Heart left ventricle (tissue), 13 donors: ENCODE results near the gene TDRD5.
A peak's percentile ranks its signal among the peaks of the same experiment; 100 is the strongest.

Experiments
- CTCF ChIP-seq, 12 donors: fragments of 200-600 bp; sonication (generic) in 4 of 12; IDR thresholded peaks; one replicate each; pipeline versions ENCODE4 v1.5.0 to v1.8.0; 2018 to 2022; ENCODE audit warnings: antibody characterized with exemption in 12 of 12, mild to moderate bottlenecking in 5 of 12
- POLR2A ChIP-seq, 2 donors: fragments of 450-650 bp; IDR thresholded peaks; one replicate each; pipeline ENCODE4 v1.6.1; 2017; ENCODE audit warnings: antibody characterized with exemption in 2 of 2, mild to moderate bottlenecking in 2 of 2, moderate library complexity in 2 of 2
- donor health status: ischemic (EF 13 %, LVEDD 7.1; RV severe dilation, severe dysfunction).
- donor health status: DM: no; HTN: yes; CAD: no.
- donor health status: DM: no; HTN: no; CAD: no.
- donor health status: ischemic (EF 25% LVEDD 6.9; RV normal size, moderate dysfunction).
- donor health status: ischemic (EF 25% LVEDD 5.7; RV mildly dilated, moderate dysfunction).
- donor health status: ischemic (EF 35%, LVEDD 5.7; RV mildly dilated, moderate dysfunction).
- donor health status: nonischemic (EF 11% LVEDD 7.7; RV severe dilation, severe dysfunction).
- donor health status: DM: yes; HTN: yes; CAD: no.
- donor health status: PGD.
- donor health status: ischemic (EF 29% LVEDD 5.4; RV normal size, mild dysfunction).
- donor health status: nonischemic (EF 23%, LVEDD 6.1; RV moderate dilation, normal function).

- TF ChIP-seq CTCF (IDR thresholded peaks at IDR 0.05): peak; percentile 47 to 90 (median 78)
- TF ChIP-seq POLR2A (IDR thresholded peaks at IDR 0.05): no peak
Observed at GRCh38 chr1:179706339-179706941, 114.8 kb downstream of the TDRD5 start.
